ELF-1 (cell line): ENCODE results near the gene B3GALT4.

Experiments used
- DNase-seq: peaks from one replicate; pipeline ENCODE4 v3.0.0-alpha.2; 2016; ENCODE audit warnings: low read depth, low spot score

The B3GALT4 gene

DNA sequence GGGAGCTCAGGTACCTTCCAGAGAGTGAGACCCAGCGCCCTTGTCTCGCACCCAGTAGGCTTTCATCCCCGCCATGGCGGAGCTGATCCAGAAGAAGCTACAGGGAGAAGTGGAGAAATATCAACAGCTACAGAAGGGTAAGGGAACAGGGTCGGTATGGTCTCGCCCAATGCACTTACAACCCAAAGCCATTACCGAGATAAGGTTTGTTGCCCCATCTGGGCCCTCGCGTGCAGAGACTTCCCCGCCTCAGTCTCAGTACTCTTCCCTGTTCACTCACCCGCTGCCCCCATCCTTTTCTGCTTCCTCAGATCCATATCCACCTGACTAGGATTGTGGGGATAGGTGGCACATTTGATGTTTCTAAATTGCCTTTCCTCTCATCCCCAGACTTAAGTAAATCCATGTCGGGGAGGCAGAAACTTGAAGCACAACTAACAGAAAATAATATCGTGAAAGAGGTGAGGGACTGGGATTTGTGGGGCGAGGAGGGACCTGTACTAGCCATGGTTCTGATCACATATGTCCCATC lies 12.9 kb downstream of the B3GALT4 start:
- no peak for DNase-seq

DNA sequence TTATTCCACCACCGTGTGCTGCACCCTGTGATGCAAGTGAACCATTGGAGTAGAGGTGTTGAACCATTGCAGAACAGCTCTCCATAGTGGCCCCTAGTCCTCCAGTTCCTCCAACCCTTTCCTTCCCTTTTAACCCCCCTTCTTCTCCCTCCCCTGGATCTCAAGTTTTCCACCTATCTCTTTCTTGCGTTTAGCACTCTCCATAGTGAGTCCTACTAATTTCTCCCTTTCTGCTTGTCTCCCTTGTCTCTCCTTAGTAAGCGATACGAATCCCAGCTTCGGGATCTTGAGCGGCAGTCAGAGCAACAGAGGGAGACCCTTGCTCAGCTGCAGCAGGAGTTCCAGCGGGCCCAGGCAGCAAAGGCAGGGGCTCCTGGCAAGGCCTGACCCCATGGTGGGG lies 13.5 kb downstream of the B3GALT4 start:
- DNase-seq = no peak

DNA sequence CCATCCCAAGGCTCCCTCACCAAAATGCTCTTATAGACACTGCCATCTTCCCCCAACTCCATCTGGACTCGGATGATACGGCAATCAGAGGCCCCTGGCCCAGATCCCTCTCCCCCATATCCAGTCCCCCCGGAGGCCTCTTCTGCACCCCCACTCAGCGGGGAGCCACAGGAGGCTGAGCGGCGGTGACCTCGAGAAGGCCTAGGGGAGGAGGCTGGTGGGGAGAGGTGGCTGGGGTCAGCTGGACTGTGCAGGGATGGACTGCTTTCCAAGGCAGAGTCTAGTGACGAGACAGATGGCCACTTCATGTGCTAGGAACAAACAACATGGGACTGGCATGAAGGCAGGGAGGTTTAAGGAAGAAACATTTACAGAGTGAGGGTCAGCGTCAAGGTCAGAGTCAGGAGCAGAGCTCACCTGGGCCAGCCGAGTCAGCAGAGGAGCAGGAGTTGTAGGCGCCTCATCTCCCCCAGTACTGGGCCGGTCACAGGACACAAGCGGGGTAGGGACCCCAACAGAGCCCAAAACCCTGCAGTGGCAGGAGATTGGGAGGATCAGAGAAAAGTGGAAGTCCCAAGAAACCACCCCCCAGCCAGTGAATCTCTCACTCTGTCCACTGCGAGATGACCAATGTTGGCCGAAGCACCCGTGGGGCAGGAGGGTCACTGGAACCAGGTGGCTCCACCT lies 16.2 kb downstream of the B3GALT4 start:
- no peak for DNase-seq

DNA sequence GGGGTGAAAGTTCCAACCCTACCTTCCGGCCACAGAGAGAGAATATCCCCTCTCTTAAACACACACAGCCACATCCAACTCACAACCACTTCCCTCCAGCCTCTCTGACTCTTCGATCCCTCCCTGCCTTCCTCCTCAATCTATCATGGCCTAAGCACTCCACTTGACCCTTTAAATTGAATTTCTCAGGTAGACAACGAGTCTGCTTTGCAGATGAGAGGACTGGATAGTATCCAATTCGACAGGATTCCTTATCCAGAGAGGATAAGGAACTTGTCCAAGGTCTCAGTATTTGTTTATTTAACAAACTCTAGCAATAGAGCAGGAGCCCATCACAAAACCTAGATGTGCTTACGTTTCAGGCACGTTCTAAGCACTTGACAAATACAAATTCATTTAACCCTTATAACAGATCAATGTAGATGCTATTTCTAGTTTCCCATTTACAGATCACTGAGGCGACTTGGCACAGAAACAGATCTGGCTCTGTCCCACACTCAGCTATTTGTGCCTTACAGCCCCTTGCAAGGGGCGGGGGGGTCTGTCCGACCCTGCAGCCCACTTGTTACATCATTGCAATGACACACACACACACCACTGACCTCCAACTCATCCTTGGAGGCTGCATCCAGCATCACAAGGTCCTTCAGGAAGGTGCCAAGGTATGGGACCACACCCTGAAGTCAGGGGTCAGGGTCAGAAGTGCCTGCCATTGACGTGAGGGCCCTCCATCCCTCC lies 17.3 kb downstream of the B3GALT4 start:
- no peak for DNase-seq

DNA sequence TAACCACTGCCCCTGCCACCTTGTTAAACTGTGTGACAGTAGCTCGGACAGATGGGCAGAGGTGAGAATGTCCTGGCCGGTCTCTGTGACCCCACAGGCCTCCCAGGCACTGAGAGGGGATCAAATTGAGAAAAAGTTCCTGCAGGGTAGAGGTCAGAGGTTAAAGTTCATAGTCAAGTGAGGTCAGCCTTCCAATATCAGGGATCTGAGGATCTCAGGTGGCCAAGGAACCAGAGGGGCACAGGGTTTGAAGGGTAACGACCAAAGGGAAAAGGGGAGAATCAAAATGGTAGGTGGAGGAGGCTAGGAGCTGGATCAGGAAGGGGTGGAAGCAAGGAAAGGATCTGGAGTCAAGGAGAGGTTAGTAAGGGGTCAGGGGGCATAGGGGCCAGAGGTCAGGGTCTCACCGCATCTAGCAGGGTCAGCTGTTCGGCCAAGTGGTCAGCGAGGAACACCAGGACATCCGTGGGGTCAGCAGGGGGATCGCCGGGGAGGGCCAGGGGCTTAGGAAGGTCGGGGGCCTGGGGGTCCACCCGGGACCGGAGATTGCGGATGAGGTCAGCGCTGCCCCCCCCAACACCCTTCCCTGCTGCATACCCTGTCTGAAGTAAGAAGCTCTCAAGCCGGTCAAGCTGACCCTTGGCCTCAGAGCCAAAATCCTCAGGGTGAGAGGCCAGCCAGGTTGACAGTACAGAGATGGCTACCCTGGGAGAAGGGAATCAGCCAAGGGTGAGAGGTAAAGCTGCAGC lies 18.9 kb downstream of the B3GALT4 start:
- DNase-seq = no peak

DNA sequence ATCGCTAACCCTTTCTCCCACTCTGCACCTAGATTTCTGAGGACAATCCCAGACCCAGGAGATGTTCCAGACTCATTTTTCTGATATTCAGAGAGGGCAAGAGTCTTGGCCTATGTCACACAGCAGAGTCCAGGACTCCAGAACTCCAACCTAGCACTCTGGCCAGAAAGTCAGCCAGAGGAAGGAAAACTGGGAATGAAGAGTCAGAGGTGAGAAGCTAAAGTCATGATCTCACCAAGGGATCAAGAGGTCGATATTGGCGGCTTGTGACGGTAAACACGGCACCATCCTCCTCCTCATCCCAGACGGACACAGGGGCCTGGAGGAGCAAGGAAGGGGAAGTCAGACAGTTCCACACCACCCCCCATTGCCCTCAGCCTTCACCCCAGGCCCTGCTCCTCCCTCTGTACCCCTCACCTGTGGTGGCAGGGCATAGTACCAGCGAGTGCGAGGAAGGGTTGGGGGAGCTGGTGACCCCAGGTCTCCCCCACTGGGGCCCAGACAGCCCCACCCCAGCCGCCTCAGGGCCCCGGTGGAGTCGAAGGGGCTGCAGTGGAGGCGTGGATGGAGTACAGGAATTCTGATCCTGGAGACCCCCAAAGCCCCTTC lies 20.0 kb downstream of the B3GALT4 start:
- DNase-seq = no peak

DNA sequence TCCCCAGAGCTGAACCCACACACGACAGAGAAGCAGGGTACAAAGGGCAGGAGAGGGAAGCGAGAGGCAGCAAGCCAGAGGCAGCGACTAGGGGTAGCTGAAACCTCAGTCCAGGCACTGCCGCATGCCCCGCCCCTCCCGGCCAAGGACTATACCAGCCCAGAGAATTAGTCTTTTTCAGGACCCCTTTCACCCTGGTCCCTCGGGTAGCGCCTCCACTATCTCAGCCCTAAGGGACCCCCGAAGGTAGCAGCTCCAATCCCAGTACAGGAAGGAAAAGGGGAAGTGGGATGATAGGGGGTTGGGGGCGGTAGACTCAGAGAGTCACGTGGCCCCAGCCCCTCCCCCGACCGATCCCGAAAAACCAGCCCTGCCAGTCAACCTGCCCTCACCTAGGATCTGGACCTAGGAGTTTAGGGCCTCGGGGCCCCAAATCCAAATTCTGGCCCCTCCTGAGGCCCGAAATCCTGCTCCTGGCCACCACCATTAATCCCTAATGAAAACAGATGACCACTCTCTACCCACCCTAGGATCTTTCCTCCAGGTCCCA lies 20.6 kb downstream of the B3GALT4 start:
- peak; percentile 89 for DNase-seq

DNA sequence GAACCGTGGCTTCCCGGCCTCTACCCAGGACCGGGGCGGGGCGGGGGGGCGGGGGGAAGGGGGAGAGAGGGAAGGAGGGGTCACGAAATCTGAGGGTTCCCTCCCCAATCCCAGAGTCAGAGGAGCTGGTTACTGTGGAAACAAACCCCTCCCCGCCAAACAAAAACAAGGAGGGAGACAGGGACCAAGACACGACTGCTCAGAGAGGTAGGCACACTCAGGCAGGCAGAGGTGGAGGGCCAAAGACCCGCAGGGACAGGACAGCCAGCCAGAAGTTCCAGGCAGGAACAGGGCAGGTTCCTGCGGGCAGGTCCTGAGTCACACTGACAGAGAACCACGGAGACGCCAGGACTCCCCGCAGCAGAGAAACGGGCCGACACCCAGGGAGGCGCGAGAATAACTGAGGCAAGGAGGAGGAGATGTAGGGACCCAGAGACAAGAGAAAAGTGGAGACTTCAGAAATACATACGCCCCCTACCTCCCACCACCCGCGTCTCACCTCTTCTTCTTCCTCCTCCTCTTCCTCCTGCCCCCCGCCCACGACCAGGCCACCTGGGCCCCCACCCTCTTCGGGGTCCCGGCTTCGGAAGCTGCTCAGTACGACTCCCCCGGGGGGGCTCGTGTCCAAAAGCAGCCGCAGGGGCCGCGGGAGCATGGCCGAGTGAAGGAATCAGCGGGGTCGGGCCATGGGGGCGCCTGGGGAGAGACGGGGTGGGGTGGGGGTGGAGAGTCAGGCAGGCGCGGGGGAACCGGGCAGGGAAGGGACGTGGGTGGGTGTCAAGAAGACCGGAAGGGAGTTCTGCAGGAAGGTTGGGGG lies 21.2 kb downstream of the B3GALT4 start:
- DNase-seq = peak; percentile 79

DNA sequence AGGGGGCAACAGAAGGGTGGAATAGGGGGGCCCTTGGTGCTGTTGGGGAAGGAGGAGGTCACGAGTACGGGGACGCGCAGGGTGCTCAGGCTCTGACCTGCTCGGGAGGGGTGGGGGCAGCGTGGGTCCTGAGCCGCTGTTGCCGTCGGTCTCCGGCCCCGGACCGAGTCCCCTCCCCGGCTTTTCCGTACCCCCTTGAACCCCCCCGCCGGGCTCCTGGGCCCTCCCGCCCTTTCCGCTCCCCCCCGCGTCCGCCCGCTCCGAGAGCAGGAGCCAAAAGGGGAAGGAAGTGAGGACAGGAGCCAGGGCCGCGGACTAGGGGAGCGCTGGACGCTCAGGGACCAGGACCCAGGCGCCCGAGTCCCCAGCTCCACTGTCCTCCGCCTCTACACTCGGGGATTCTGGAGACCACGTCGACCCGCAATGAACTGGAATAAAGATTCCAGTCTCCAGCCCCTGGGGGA lies 21.9 kb downstream of the B3GALT4 start, which contains the start of gene RGL2:
Gene RGL2 (minus strand): TSS at position 170 of the 464 bp plus-strand sequence. CDS start 332 bp downstream, outside the sequence.
- DNase-seq = no peak

DNA sequence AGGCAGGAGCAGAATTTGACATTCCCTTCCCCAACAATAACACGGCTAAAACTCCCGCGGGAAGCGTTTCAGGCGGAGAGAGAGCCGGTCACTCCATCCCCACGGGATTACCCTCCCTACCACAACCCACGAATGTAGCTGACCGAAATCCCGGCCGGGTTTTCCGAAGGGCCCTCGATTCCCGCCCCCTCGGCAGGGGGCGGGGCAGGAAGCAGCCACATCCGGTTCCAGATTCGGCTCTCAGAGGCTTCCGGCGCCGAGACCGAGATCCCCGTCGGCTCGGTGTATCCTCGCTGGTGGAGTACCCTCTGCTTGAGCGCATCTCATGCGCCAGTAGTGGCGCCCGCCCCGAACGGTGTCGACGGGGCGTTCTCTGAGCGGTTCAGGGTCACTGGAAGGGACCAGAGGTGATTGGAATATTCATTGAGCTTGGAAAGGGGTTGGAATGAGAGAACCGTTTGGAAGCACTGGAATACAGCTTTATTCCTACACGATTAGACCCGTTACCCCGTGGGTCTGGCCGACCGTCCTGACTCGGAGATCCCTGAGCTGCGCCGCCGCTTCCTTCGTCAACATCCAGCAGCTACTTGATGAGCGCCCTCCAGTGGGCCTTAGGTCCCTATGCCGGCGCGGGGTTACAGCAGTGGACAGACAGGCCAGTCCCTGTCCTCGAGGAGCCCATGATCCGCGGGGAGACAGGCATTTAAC lies 22.5 kb downstream of the B3GALT4 start:
- peak; percentile 94 for DNase-seq

DNA sequence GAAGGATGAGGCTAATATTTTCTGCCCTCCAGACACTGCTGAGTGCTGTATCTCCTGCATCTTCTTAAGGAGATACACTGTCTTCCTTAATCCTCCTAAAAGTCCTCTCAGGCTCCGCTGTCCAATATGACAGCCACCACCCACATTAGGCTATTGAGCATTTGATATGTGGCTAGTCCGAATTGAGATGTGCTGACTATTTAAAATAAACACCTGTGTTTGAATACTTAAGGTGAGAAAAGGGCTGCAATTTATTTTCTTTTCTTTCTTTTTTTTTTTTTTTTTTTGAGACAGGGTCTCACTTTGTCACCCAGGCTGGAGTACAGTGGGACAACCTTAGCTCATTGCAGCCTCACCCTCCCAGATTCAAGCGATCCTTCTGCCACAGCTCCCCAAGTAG lies 25.0 kb downstream of the B3GALT4 start:
- DNase-seq = no peak

DNA sequence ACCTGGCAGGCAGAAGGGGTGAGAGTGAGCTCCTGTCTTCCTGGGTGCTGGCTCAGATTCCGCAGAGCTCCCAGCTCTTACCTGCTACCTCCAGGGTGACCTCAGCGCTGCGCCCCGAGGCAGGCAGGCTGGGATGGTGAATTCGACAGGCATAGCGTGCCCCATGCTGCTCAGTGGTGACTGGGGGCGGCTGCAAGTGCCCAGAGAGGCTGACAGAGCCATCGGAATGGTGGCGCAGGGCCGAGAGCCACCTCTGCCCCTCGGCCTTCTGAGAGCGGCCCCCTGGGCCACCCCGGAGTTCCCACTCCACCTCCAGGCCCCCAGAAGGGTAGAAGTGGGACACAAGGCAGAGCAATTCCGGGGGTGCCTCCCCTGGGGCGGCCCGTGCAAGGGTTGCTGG lies 27.3 kb downstream of the B3GALT4 start:
- DNase-seq = no peak

DNA sequence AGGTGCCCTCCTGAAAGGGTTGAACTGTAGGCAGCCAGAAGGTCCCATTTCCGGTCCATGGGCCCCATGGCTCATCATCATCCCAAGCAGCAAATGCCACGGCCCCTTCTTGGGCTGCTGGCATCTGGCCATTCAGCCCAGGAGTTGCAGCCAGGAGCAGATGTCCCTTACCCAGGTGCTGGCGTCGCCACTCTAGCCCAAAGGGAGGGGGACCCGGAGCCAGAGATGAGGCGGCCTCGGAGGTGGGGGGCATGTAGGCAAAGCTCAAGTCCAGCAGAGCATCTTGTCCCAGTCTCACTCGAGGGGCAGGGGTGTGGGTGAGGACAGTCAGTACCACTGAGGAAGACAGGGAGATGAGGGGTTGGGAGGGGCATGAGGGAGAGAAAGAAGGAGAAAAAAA lies 28.1 kb downstream of the B3GALT4 start:
- DNase-seq = no peak

DNA sequence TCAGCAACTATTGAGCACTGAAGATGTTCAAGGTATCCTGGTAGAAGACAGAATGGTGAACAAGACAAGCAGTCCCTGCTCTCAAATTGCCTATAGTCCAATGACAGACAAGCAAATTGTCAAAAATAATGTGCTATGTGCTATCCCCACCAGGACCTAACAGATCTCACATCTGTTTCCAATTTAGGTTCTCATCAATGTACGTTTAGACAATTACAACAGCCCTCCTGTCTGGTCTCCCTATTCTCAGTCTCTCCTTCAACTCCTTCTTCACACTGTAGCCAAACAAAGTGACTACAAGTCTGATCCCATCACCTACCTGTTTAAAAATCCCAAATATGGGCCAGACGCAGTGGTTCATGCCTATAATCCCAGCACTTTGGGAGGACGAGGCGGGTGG lies 29.4 kb downstream of the B3GALT4 start:
- no peak for DNase-seq

DNA sequence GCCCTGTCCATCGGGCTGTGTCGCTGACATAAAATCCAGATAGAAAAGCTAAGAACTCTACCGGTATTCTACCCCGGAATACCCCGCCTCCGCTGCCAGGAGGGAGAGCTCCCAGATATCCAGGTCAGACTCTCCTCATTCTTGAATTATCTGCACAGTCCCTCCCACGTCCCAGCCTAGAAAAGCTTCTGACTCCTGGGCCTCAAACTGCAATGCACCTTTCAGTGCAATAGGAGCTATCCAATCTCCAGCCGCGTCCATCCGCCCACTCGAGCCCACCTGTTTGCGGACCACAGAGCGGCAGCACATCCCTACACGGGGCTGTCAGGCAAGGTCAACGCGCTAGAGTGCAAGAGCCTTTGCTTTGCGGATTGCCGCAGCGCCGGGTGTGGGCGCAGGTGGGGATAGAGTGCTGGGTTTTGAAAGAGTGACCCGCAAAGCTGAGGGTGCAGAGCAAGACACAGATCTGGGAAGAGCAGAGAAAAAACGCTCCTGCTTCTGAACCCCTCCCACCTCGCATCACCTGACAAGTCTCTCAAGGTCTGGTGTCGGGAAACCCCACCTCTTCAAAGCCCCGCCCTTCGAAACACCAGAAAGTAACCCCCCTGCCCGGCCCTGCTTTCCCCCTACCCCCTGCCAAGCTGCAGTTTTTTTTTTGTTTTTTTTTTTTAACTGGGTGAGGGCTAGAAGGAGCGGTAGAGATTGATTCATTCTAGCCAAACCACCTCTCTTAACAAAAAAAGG lies 35.6 kb downstream of the B3GALT4 start:
- DNase-seq = peak; percentile 86

DNA sequence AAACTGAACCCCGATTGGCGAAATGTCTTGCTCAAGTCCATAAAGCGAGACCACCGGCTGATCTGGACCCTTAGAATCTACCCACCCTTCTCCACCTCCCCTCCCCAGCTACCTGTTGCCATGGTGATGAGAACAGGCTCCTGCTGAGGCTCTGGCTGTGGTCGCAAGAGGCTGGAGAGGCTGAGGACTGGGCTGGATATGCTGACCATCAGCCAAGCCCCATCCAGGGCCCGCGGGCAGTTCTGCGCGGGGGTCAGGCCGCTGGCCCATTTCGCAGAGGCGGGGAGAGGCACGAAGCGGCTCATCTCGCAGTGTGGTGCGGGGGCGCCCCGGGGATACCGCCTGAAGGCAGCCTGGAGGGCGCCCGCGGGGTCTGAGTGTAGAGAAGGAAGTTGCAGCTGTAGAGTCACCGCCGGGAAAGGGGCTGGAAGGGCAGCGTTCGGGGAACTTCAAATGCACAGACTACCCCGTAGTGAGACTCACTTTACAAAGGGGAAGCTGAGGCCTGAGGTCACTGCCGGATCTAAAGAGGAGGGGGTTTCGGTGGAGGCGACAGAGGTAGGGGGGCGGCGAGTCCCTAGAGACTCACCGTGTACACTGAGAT lies 36.3 kb downstream of the B3GALT4 start:
- DNase-seq = peak; percentile 80

DNA sequence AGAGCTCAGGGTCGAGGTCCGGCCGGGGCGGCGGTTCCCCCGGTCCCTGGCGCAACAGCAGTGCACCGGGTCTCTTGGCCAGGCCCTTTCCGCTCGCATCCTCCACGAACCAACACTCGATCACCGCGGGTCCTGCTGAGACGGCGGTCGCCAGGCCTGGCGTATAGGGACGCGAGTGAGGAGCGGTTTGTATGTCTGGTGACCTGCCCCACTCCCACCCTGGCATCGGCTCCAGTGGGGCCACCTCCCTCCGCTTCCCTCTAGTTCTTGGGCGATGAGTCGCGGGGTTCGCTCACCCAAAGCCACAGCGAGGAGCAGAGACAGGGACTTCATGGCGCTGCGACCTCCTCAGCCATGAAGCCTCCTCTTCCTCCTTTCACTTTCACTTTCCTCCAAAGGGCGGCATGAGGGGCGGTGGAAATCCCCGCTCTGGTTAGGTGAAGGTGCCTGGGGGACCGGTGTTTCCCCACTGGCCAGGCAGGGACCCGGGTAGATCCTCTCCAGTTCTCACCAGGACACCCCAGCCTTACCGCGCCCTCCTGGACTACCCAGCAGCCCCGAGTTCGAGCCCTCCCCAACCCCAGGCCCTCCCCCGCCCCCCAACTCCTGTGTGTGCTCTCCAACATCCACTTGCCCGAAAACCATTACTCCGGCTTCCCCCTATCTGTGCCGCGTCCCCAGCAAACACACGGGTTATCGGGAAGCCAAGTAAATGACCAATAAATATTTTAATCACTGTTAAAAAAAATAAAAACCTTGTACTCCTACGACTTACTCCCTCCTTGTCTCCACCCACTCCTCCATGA lies 37.0 kb downstream of the B3GALT4 start, which contains the start of gene TAPBP:
Gene TAPBP (minus strand): TSS at position 370 of the 806 bp plus-strand sequence. CDS start 37 bp downstream, at position 333.
- peak; percentile 63 for DNase-seq

DNA sequence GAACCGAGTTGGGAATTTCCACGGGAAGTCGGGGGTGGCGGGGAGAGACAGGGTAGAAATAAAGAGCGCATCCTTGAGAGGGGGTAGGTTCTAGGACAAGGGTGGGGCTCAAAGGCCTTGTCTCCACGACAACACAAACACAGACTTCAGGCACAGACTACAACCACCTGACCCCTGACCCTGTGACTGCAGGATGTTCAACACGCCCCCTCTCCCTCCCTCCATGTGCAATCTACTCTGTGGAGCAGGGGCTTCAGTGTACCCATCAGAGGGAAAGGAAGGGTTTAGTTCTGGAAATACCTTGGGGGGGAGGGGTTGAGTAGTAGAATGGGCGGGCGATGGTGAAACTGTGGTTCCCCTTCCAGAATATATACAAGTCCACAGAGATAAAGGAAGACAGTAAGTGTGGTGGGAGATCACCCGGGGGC lies 37.6 kb downstream of the B3GALT4 start:
- DNase-seq = peak; percentile 74
